Kidney epithelial cell (primary cell): ENCODE results near the gene RPS24. TPM values are rescaled to one million over a fixed set of nuclear protein-coding genes. Genes with fewer than 3 reads are reported as not detected.
"Not testable (repeated sequence)": the region's sequence is repeated elsewhere in the genome, so short reads cannot be mapped to it uniquely, and the experiment has no call there.

Source experiments
- DNase-seq: peaks from one replicate; pipeline ENCODE4 v3.0.0-alpha.2; 2010; ENCODE audit warnings: low read depth
- H3K27me3 ChIP-seq: 2 replicates; pipeline ENCODE4 v1.6.0; 2011; ENCODE audit warnings: low read length; ENCODE audit not compliant: control insufficient read depth, insufficient read depth
- H3K36me3 ChIP-seq: 2 replicates; pipeline ENCODE4 v1.5.1; 2011; ENCODE audit warnings: low read length; ENCODE audit not compliant: control insufficient read depth, insufficient read depth
- H3K4me3 ChIP-seq: 2 replicates; pipeline ENCODE4 v1.5.1; 2011; ENCODE audit warnings: low read depth, mild to moderate bottlenecking, control low read depth, low read length
- total RNA-seq: library from RNA; depleted of rRNA; stranded (reverse); fragments of >200 nt; gene quantifications from 2 replicates; pipeline ENCODE4 v1.2.3, GENCODE V29; 2015
- TF ChIP-seq, protein P1 (sequence below): IDR thresholded peaks from 2 replicates; pipeline ENCODE4 v1.5.1; 2011; ENCODE audit warnings: mild to moderate bottlenecking, moderate library complexity, low read length, control low read depth, inconsistent platforms; ENCODE audit not compliant: insufficient read depth, poor library complexity, severe bottlenecking

RPS24 gene
- total RNA-seq, 1 donor from 2014 or later, result 2,689 TPM

GRCh38 chr10:78062296-78062695 is 28.6 kb downstream of the RPS24 start:
- H3K36me3 ChIP-seq, result no peaks in the 10 kb centered on the region
- TF ChIP-seq, protein P1, sequence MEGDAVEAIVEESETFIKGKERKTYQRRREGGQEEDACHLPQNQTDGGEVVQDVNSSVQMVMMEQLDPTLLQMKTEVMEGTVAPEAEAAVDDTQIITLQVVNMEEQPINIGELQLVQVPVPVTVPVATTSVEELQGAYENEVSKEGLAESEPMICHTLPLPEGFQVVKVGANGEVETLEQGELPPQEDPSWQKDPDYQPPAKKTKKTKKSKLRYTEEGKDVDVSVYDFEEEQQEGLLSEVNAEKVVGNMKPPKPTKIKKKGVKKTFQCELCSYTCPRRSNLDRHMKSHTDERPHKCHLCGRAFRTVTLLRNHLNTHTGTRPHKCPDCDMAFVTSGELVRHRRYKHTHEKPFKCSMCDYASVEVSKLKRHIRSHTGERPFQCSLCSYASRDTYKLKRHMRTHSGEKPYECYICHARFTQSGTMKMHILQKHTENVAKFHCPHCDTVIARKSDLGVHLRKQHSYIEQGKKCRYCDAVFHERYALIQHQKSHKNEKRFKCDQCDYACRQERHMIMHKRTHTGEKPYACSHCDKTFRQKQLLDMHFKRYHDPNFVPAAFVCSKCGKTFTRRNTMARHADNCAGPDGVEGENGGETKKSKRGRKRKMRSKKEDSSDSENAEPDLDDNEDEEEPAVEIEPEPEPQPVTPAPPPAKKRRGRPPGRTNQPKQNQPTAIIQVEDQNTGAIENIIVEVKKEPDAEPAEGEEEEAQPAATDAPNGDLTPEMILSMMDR, result no peak
- DNase-seq, result no peak
- H3K4me3 ChIP-seq, result no peak overlapping the region
- H3K27me3 ChIP-seq, result peaks cover 2% of the 10 kb centered on the region

DNA sequence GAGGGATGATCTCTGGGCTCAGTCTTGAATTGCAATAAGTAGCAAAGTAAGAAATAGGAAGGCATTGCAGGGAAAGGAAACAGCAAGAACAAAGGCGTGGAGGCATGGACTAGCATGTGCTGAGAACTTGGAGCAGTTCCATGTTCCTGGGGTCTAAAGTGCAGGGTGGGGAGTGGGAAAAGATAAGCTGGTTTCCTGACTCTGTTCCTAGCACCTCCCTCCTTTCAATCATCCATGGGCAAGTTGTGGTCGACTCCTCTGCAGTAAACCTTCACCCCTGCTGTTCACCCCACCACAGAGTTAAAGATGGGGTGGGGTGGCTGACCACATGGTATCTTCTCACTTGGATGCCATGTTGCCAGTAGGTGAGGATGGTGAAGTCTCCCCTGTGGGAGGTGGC is 29.6 kb downstream of the RPS24 start:
- peaks cover 2% of the 10 kb centered on the region for H3K27me3 ChIP-seq
- H3K36me3 ChIP-seq, result no peaks in the 10 kb centered on the region
- no peak for DNase-seq
- TF ChIP-seq, protein P1, result no peak
- no peak overlapping the region for H3K4me3 ChIP-seq

- H3K27me3 ChIP-seq, H3K4me3 ChIP-seq, DNase-seq, H3K36me3 ChIP-seq: not testable (repeated sequence)
Observed at GRCh38 chr10:78064919-78065318, 31.3 kb downstream of the RPS24 start.

DNA sequence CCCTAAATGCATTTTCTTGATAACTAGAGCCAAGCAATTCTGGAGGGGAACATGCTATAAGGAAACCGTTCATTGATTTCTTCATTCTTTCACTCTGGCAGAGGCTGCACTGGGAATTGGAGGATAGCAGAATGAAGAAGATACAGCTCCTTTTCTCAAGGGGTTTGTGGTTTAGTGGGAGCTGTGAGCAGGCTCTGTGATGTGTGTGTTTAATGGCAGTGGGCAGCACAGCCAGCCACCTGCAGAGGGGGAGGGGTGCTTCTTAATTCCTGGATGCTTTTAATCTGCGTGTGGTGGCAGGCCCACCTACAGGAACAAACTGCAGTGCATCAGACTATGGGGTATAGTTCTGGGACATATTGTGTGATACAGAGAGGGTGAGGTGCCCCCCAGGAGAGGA is 31.9 kb downstream of the RPS24 start:
- Histone ChIP-seq H3K27me3 (peaks cover 2% of the 10 kb centered on the region), H3K36me3 (no peaks in the 10 kb centered on the region), H3K4me3 (no peak overlapping the region)
- DNase-seq, result no peak
- TF ChIP-seq, protein P1, result no peak

DNA sequence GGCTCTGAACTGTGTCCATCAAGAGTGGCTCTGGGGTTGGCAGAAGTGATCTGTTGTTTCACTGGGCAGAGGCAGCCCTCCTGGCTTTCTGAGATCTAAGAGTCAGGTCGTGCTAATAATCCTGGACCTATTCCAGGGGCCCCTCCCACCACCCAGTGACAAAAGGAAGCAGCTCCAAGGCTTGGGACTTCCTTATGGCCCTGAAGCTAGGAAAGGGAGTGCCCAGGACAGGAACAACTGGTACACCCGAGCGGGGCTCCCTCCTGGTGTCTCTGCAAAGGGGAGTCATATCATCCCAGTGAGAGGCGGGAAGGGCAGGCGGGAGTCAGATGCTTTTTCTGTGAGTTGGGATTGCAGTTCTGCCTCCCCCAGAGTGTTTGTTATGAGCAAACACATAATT is 32.3 kb downstream of the RPS24 start:
- Histone ChIP-seq H3K27me3 (peaks cover 2% of the 10 kb centered on the region), H3K4me3 (no peak overlapping the region), H3K36me3 (no peaks in the 10 kb centered on the region)
- TF ChIP-seq, protein P1, result no peak
- DNase-seq, result no peak

GRCh38 chr10:78066728-78067430 is 33.2 kb downstream of the RPS24 start:
- Histone ChIP-seq H3K27me3 (peaks cover 2% of the 10 kb centered on the region), H3K4me3 (no peak overlapping the region), H3K36me3 (no peaks in the 10 kb centered on the region)
- DNase-seq, result no peak
- TF ChIP-seq, protein P1, result no peak
